ENCODE results near the gene FKBP11. TPM values are rescaled to one million over a fixed set of nuclear protein-coding genes. Genes with fewer than 3 reads are reported as not detected.

FKBP11 gene
- total and polyA plus RNA-seq, 2 donors (not counting 3 experiments of a cell fraction or from before 2014, with no cell fraction given) = 74.2 to 81.2 TPM

DNA sequence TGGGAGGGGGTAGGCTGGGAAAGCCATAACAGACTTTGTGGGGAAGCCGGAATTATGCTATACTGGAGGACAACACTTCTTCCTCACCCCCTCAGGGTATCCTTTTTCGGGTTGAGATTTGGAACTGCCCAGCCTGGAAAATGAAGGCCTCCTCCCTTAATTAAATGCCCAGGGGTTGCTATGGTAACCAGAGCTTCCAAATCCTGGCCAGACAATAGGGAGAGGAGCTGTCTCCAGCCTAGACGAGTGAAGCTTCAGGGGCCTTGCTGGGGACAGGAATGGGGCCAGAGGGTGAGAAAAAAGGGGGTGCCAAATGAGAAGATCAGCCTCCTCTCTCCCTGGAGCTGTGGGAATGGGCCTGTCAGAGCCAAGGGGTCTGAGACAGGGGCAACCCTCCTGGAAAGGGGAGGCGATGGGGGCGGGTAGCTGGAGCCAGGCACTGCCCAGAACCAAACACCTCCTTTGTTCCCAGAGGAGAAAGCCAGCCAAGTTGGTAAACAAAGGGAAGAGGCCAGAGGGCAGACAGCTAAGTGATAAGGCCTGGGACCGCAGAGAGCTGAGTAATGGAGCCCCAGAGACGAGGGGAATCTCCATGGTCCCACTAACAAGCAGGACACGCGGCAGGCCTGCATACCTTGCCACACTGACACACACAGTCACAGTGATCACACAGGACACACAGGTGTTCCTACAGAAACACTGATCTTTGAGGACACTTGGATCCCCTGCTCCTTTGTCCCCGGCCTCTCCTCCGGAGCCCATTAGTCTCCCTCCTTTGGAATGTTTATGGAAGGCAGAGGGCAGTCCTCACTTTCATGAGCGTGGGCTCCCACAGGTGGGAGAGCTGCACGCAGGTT, 41.8 kb downstream of the FKBP11 start:
- no TSS peak for BruUV-seq (replicated peaks)
- dilution Hi-C loops (cut with MboI; ENCODE audit: extremely low pct_ligation_motif_present, low sequenced_read_pairs) = no loop called here
- CTCF ChIA-PET = interaction anchor here (0.9 to 6.2 kb wide), 6 partner anchors 11 to 113 kb away, joined by 3 to 80 read pairs (median 3); partner anchors contain the start of genes DDX23 and RND1

DNA sequence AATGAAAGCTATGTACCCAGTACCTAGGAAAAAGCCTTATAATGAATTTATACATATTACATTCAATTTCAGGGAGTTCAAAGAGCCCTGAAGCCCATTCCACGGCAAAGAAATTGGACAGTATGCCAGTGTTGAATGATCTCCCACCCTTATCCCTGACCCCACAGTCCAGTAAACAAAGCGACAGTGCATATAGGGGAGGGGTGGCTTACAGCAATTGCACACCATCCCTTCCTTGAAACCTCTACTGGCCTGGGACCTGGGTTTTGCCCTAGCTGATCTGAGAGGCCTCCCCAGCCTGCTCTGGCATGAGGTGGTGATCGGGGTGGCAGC, 42.4 kb downstream of the FKBP11 start:
- Histone ChIP-seq H3K27ac (ENCODE audit: insufficient read depth, low read depth, low read length) (peak overlapping the region; percentile 81), H3K4me2 (ENCODE audit: insufficient read depth, low read length) (peak overlapping the region; percentile 44), H3K27me3 (ENCODE audit: control insufficient read depth in 2 of 2, insufficient read depth in 2 of 2, low read length in 2 of 2) (no peaks in the 10 kb centered on the region), H3K9me1 (replicated peaks; ENCODE audit: control insufficient read depth, extremely low read depth, insufficient read depth, low read length) (no peaks in the 10 kb centered on the region), H3K9ac (replicated peaks; ENCODE audit: extremely low read depth, insufficient read depth, low read length) (peak overlapping the region; percentile 56), H2AFZ (ENCODE audit: low read depth, low read length) (peak overlapping the region; percentile 88), H3K79me2 (ENCODE audit: control insufficient read depth, insufficient read depth, low read length) (no peaks in the 10 kb centered on the region), H4K20me1 (replicated peaks; ENCODE audit: control insufficient read depth, extremely low read depth, insufficient read depth, low read length) (no peaks in the 10 kb centered on the region), H3K9me3 (replicated peaks; ENCODE audit: control insufficient read depth, insufficient read depth, low read length) (no peaks in the 10 kb centered on the region), H3K4me1 (ENCODE audit: control insufficient read depth, extremely low read depth, insufficient read depth, low read length) (peaks cover 29% of the 10 kb centered on the region), H3K4me3 (replicated peaks in 1 of 3; ENCODE audit: insufficient read depth in 1 of 3, low read depth in 1 of 3, low read length in 3 of 3) (peak overlapping the region in 1 of 3 experiments; percentile 47), H3K36me3 (ENCODE audit: control insufficient read depth in 2 of 2, extremely low read depth in 1 of 2, insufficient read depth in 2 of 2, low read length in 2 of 2) (no peaks in the 10 kb centered on the region)
- peak; percentile 26 for DNase-seq (ENCODE audit: low read depth, low spot score)
- FAIRE-seq = no peak
- POLR2A ChIA-PET = interaction anchor here (1.0 kb wide), 2 partner anchors 17 to 18 kb away, joined by 3 to 13 read pairs; partner anchors contain the start of gene RND1
- BruUV-seq (replicated peaks) = no TSS peak
- TF ChIP-seq GATA2 (IDR thresholded peaks at IDR 0.05; ENCODE audit: insufficient read depth, insufficient read length, low read depth, low read length) = no peak
- TF ChIP-seq, protein P1, sequence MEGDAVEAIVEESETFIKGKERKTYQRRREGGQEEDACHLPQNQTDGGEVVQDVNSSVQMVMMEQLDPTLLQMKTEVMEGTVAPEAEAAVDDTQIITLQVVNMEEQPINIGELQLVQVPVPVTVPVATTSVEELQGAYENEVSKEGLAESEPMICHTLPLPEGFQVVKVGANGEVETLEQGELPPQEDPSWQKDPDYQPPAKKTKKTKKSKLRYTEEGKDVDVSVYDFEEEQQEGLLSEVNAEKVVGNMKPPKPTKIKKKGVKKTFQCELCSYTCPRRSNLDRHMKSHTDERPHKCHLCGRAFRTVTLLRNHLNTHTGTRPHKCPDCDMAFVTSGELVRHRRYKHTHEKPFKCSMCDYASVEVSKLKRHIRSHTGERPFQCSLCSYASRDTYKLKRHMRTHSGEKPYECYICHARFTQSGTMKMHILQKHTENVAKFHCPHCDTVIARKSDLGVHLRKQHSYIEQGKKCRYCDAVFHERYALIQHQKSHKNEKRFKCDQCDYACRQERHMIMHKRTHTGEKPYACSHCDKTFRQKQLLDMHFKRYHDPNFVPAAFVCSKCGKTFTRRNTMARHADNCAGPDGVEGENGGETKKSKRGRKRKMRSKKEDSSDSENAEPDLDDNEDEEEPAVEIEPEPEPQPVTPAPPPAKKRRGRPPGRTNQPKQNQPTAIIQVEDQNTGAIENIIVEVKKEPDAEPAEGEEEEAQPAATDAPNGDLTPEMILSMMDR (IDR thresholded peaks at IDR 0.05; ENCODE audit: extremely low read depth in 1 of 2, insufficient read depth in 1 of 2, low read depth in 1 of 2, low read length in 2 of 2) = no peak
- TF ChIP-seq, protein P2, sequence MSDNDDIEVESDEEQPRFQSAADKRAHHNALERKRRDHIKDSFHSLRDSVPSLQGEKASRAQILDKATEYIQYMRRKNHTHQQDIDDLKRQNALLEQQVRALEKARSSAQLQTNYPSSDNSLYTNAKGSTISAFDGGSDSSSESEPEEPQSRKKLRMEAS (IDR thresholded peaks at IDR 0.05; ENCODE audit: insufficient read depth, insufficient read length) = no peak
- dilution Hi-C loops (cut with MboI; ENCODE audit: extremely low pct_ligation_motif_present, low sequenced_read_pairs) = no loop called here
- intact Hi-C loops (cut with micrococcal nuclease) = loop anchor here (2.0 kb wide), 2 partner anchors 18 to 30 kb away; partner anchors contain the start of genes DDX23 and RND1
- CTCF ChIA-PET = interaction anchor here (1.0 to 6.2 kb wide), 8 partner anchors 8 to 114 kb away, joined by 3 to 80 read pairs (median 4); partner anchors contain the start of genes DDX23 and RND1

More for the DNA sequence above, 41.8 kb downstream of the FKBP11 start:
- Histone ChIP-seq H3K9me1 (replicated peaks; ENCODE audit: control insufficient read depth, extremely low read depth, insufficient read depth, low read length) (no peaks in the 10 kb centered on the region), H3K36me3 (ENCODE audit: control insufficient read depth in 2 of 2, extremely low read depth in 1 of 2, insufficient read depth in 2 of 2, low read length in 2 of 2) (no peaks in the 10 kb centered on the region), H3K27ac (ENCODE audit: insufficient read depth, low read depth, low read length) (peak overlapping the region; percentile 81), H3K9ac (replicated peaks; ENCODE audit: extremely low read depth, insufficient read depth, low read length) (peak overlapping the region; percentile 56), H3K27me3 (ENCODE audit: control insufficient read depth in 2 of 2, insufficient read depth in 2 of 2, low read length in 2 of 2) (no peaks in the 10 kb centered on the region), H3K4me3 (replicated peaks in 1 of 3; ENCODE audit: insufficient read depth in 1 of 3, low read depth in 1 of 3, low read length in 3 of 3) (no peak overlapping the region), H3K4me2 (ENCODE audit: insufficient read depth, low read length) (peak overlapping the region; percentile 13), H2AFZ (ENCODE audit: low read depth, low read length) (peak overlapping the region; percentile 68), H3K79me2 (ENCODE audit: control insufficient read depth, insufficient read depth, low read length) (no peaks in the 10 kb centered on the region), H3K9me3 (replicated peaks; ENCODE audit: control insufficient read depth, insufficient read depth, low read length) (no peaks in the 10 kb centered on the region), H4K20me1 (replicated peaks; ENCODE audit: control insufficient read depth, extremely low read depth, insufficient read depth, low read length) (no peaks in the 10 kb centered on the region), H3K4me1 (ENCODE audit: control insufficient read depth, extremely low read depth, insufficient read depth, low read length) (peaks cover 29% of the 10 kb centered on the region)
- intact Hi-C loops (cut with micrococcal nuclease) = loop anchor here (2.0 kb wide), 2 partner anchors 19 to 31 kb away; partner anchors contain the start of genes DDX23 and RND1
- TF ChIP-seq GATA2 (IDR thresholded peaks at IDR 0.05; ENCODE audit: insufficient read depth, insufficient read length, low read depth, low read length) = peak; percentile 33
- TF ChIP-seq EZH2 (IDR thresholded peaks at IDR 0.05; ENCODE audit: borderline replicate concordance, low read depth, low read length, severe bottlenecking) = no peak
- TF ChIP-seq POLR2AphosphoS5 (IDR thresholded peaks at IDR 0.05; ENCODE audit: insufficient read depth, low read depth, low read length) = peak; percentile 34
- POLR2A ChIA-PET = interaction anchor here (0.9 to 1.0 kb wide), 3 partner anchors 17 to 18 kb away, joined by 3 to 13 read pairs (median 5); partner anchors contain the start of gene RND1
- FAIRE-seq = peak; percentile 83
- peak; percentile 87 for DNase-seq (ENCODE audit: low read depth, low spot score)
